ENCODE results near the gene NUDT22.

The NUDT22 gene

GRCh38 chr11:64261556-64262080 lies 35.5 kb downstream of the NUDT22 start:
- ATAC-seq, result no peak
- no peak for TF ChIP-seq CSRNP3 (CRISPR knock-in tag; IDR thresholded peaks at IDR 0.05)
- no peak for TF ChIP-seq ESRRG (CRISPR knock-in tag; IDR thresholded peaks at IDR 0.05)
- TF ChIP-seq ZNF8 (CRISPR knock-in tag; IDR thresholded peaks at IDR 0.05), result no peak
- TF ChIP-seq TSHZ2 (CRISPR knock-in tag; IDR thresholded peaks at IDR 0.05), result no peak
- no peak for TF ChIP-seq POU6F1 (CRISPR knock-in tag; IDR thresholded peaks at IDR 0.05; ENCODE audit: borderline replicate concordance, low read depth)
- TF ChIP-seq PPARA (CRISPR knock-in tag; IDR thresholded peaks at IDR 0.05; ENCODE audit: borderline replicate concordance), result no peak
- no peak for TF ChIP-seq SNAI2 (CRISPR knock-in tag; IDR thresholded peaks at IDR 0.05)

DNA sequence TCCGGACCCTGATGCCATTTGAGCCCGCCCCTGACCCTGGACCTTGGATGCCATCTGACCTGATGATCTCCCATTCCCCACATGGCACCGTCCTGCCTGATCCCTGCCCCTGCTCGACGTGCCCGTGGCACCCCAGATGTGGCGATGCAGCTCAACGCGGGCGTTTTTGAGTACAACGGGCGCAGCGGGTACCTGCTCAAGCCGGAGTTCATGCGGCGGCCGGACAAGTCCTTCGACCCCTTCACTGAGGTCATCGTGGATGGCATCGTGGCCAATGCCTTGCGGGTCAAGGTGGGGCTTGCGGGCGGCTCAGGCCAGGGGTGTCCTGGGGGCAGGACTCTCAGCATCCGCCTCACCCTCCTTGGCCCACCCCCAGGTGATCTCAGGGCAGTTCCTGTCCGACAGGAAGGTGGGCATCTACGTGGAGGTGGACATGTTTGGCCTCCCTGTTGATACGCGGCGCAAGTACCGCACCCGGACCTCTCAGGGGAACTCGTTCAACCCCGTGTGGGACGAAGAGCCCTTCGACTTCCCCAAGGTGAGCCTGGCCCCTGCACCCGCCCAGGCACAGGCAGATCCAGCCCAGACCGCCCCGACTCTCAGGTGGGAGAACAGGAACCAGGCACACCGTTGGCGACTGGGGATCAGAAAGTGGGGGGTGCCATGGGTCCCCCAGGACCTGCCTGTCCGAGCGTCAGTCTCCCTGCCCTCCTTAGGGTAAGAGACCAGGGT lies 36.4 kb downstream of the NUDT22 start:
- no peak for ATAC-seq
- TF ChIP-seq GLIS3 (CRISPR knock-in tag; IDR thresholded peaks at IDR 0.05) (no peak), ZNF565 (CRISPR knock-in tag; conservative IDR thresholded peaks at IDR 0.05; ENCODE audit: low read depth) (no peak)
- TF ChIP-seq, protein P1, sequence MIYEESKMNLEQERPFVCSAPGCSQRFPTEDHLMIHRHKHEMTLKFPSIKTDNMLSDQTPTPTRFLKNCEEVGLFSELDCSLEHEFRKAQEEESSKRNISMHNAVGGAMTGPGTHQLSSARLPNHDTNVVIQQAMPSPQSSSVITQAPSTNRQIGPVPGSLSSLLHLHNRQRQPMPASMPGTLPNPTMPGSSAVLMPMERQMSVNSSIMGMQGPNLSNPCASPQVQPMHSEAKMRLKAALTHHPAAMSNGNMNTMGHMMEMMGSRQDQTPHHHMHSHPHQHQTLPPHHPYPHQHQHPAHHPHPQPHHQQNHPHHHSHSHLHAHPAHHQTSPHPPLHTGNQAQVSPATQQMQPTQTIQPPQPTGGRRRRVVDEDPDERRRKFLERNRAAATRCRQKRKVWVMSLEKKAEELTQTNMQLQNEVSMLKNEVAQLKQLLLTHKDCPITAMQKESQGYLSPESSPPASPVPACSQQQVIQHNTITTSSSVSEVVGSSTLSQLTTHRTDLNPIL (CRISPR knock-in tag; IDR thresholded peaks at IDR 0.05; ENCODE audit: low read depth), result no peak

DNA sequence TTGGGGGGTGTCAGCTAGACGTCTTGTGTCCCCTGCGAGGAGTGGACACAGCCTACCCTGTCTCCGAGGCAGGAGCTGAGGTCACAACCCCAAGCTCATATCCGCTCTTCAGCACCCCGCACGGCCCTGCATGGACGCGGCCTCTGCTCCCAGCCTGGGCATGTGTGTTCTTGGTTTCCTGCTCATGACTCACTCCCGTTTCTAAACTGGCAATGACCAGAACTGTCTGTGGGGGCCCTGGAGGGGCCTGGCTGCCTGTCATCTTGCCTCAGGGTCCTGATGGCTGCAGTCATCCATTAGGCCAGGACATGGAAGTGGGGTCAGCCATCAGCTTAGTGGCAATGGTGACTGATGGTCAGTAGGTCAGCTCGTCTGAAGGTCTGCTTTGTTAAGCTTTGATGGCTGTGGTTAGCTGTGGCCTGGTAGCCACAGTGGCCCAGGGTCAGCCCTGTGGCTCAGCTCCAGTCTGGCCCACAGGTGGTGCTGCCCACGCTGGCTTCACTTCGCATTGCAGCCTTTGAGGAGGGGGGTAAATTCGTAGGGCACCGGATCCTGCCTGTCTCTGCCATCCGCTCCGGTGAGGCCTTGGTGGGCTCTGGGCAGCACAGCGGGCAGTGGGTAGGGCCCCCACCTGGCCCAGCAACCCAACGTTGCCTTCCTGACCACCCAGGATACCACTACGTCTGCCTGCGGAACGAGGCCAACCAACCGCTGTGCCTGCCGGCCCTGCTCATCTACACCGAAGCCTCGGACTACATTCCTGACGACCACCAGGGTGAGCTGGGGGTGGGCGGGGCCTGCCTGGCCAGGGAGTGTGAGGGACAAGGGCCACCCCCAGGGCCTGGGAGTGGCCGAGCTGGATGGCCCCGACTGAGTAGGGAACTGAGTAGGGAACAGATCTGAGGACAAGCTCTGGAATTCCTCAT lies 37.2 kb downstream of the NUDT22 start:
- TF ChIP-seq ZFP30 (CRISPR knock-in tag; IDR thresholded peaks at IDR 0.05), result no peak
- no peak for TF ChIP-seq TSHZ2 (CRISPR knock-in tag; IDR thresholded peaks at IDR 0.05)
- TF ChIP-seq PATZ1 (CRISPR knock-in tag; IDR thresholded peaks at IDR 0.05; ENCODE audit: borderline replicate concordance), result no peak
- TF ChIP-seq ZNF70 (CRISPR knock-in tag; IDR thresholded peaks at IDR 0.05), result no peak
- peak; percentile 63; the same call in 1 of the 2 replicates for TF ChIP-seq ZFP3 (CRISPR knock-in tag; IDR thresholded peaks at IDR 0.05)
- TF ChIP-seq ZNF8 (CRISPR knock-in tag; IDR thresholded peaks at IDR 0.05), result no peak
- ATAC-seq, result peak; percentile 34

All from SK-N-SH treated with all-trans-retinoic acid at 6 μM for 48 hours (cell line).